HCT116 (cell line): ENCODE results near the gene ZFR2. TPM values are rescaled to one million over a fixed set of nuclear protein-coding genes. Genes with fewer than 3 reads are reported as not detected.

Experiments used
- ATAC-seq: fragments of 200-7000 bp; cut with Tn5 transposase; 2 replicates; pipeline ENCODE4 v1.9.1; 2020; ENCODE audit warnings: mild to moderate bottlenecking, moderate library complexity
- BruUV-seq: library from RNA; stranded (reverse); fragments of 400-500 nt; replicated peaks from 2 replicates; lab custom pipeline; 2021; lab: Mats Ljungman, UMichigan
- CTCF ChIA-PET: fragments of 300-600 bp; sonication (Branson Sonifier 250); formaldehyde crosslinking; loops from one replicate; lab custom pipeline; 2021; ENCODE audit warnings: antibody characterized with exemption; lab: Charles Lee
- POLR2A ChIA-PET: fragments of 300-600, 350-600 bp; sonication (Branson Sonifier 250); formaldehyde crosslinking; loops from one replicate; lab custom pipeline; 2021; ENCODE audit warnings: antibody characterized with exemption; lab: Charles Lee
- RAD21 ChIA-PET, 2 experiments: fragments of 300-600 bp; sonication (Branson Sonifier 250); formaldehyde crosslinking; loops; one replicate each; lab custom pipeline; 2023; ENCODE audit warnings: low total read pairs in 2 of 2; ENCODE audit not compliant: uncharacterized antibody in 2 of 2, unreplicated experiment in 2 of 2, low non-redundant PET in 1 of 2; lab: Charles Lee
- DNase-seq: peaks from one replicate; pipeline ENCODE4 v3.0.0-alpha.2; 2010; ENCODE audit warnings: low read depth, low spot score
- H2AFZ ChIP-seq: fragments of 200-600 bp; shearing (Covaris generic), sonication (generic); 2 replicates; pipeline ENCODE4 v1.6.1; 2017; ENCODE audit warnings: low read depth, mixed run types, mixed read lengths, antibody characterized with exemption, low read length; ENCODE audit not compliant: poor library complexity, severe bottlenecking
- H3K27ac ChIP-seq: 2 replicates; pipeline ENCODE4 v1.5.1; 2012; ENCODE audit warnings: low read depth, low read length
- H3K27me3 ChIP-seq: fragments of 200-600 bp; sonication (generic); 2 replicates; pipeline ENCODE4 v1.6.1; 2016; ENCODE audit warnings: mixed run types, low read length, mixed read lengths; ENCODE audit not compliant: insufficient read depth
- H3K36me3 ChIP-seq, 2 experiments: fragments of 200-500 bp in 1 of 2; fragments of 200-600 bp in 1 of 2; sonication (Bioruptor generic) in 1 of 2; sonication (generic) in 1 of 2; 2 replicates each; pipeline versions ENCODE4 v1.5.1 to v1.6.1; 2014 to 2016; ENCODE audit warnings: low read length in 2 of 2, inconsistent platforms in 1 of 2, mixed read lengths in 1 of 2, mixed run types in 1 of 2; ENCODE audit not compliant: insufficient read depth in 2 of 2, control insufficient read depth in 1 of 2
- H3K4me1 ChIP-seq, 2 experiments: fragments of 200-600 bp in 1 of 2; sonication (generic) in 1 of 2; 2 replicates each; pipeline versions ENCODE4 v1.5.1 to v1.6.1; 2012 to 2017; ENCODE audit warnings: low read length in 2 of 2, inconsistent platforms in 1 of 2, mild to moderate bottlenecking in 1 of 2, mixed read lengths in 1 of 2, mixed run types in 1 of 2, moderate library complexity in 1 of 2; ENCODE audit not compliant: insufficient read depth in 2 of 2, control insufficient read depth in 1 of 2
- H3K4me2 ChIP-seq: fragments of 200-600 bp; sonication (generic); 2 replicates; pipeline ENCODE4 v1.6.1; 2017; ENCODE audit warnings: mixed run types, low read length, mixed read lengths
- H3K4me3 ChIP-seq, 2 experiments: fragments of 200-600 bp in 1 of 2; sonication (generic) in 1 of 2; replicated peaks in 1 of 2; 2 replicates each; pipeline ENCODE4 v1.5.1; 2011 to 2016; ENCODE audit warnings: low read length in 2 of 2, control low read depth in 1 of 2, low read depth in 1 of 2, mild to moderate bottlenecking in 1 of 2, mixed read lengths in 1 of 2, mixed run types in 1 of 2
- H3K79me2 ChIP-seq: fragments of 200-600 bp; sonication (generic); 2 replicates; pipeline ENCODE4 v1.6.1; 2017; ENCODE audit warnings: mild to moderate bottlenecking, mixed run types, low read length, moderate library complexity, mixed read lengths; ENCODE audit not compliant: insufficient read depth
- H3K9ac ChIP-seq: fragments of 200-600 bp; sonication (generic); 2 replicates; pipeline ENCODE4 v1.6.1; 2016; ENCODE audit warnings: low read length, mixed read lengths
- H3K9me2 ChIP-seq: fragments of 200-600 bp; sonication (generic), shearing (Covaris generic); 2 replicates; pipeline ENCODE4 v1.6.1; 2017; ENCODE audit warnings: mixed run types, mild to moderate bottlenecking, moderate library complexity; ENCODE audit not compliant: insufficient read depth
- H3K9me3 ChIP-seq, 2 experiments: fragments of 200-500 bp in 1 of 2; fragments of 200-600 bp in 1 of 2; sonication (Bioruptor generic) in 1 of 2; sonication (generic) in 1 of 2; 2 replicates each; pipeline ENCODE4 v1.6.1; 2014 to 2017; ENCODE audit warnings: low read length in 2 of 2, mixed read lengths in 2 of 2, inconsistent platforms in 1 of 2, low read depth in 1 of 2, mild to moderate bottlenecking in 1 of 2, mixed run types in 1 of 2, moderate library complexity in 1 of 2; ENCODE audit not compliant: control insufficient read depth in 1 of 2, insufficient read depth in 1 of 2
- H4K20me1 ChIP-seq: fragments of 200-600 bp; sonication (generic), shearing (Covaris generic); 2 replicates; pipeline ENCODE4 v1.6.1; 2017; ENCODE audit warnings: mixed run types, mild to moderate bottlenecking, moderate library complexity; ENCODE audit not compliant: insufficient read depth
- FOSL1 ChIP-seq: IDR thresholded peaks from 2 replicates; pipeline ENCODE4 v1.6.1; 2012; ENCODE audit warnings: low read depth
- POLR2A ChIP-seq: IDR thresholded peaks from 2 replicates; pipeline ENCODE4 v1.7.0; 2011; ENCODE audit warnings: borderline replicate concordance; ENCODE audit not compliant: insufficient read depth, insufficient read length; ENCODE audit errors: extremely low read depth
- POLR2AphosphoS5 ChIP-seq: IDR thresholded peaks from 2 replicates; pipeline ENCODE4 v1.6.1; 2011; ENCODE audit warnings: mild to moderate bottlenecking, low read depth, low read length, moderate library complexity
- TCF7L2 ChIP-seq: IDR thresholded peaks from 2 replicates; pipeline ENCODE4 v1.7.0; 2011; ENCODE audit warnings: borderline replicate concordance, inconsistent platforms; ENCODE audit not compliant: insufficient read depth, insufficient read length; ENCODE audit errors: extremely low read depth
- YY1 ChIP-seq: IDR thresholded peaks from 2 replicates; pipeline ENCODE4 v1.6.1; 2011; ENCODE audit warnings: low read length, low read depth, moderate library complexity, mild to moderate bottlenecking; ENCODE audit not compliant: insufficient replicate concordance; ENCODE audit errors: extremely low read depth
- intact Hi-C: fragments of 100-400 bp; cut with micrococcal nuclease; formaldehyde crosslinking; loops from 2 replicates; pipeline ENCODE4 v1.10.0; 2022
- total RNA-seq: library from RNA; stranded (reverse); gene quantifications from one replicate; pipeline ENCODE4 v1.2.1, GENCODE V29; 2021; ENCODE audit not compliant: unreplicated experiment

The ZFR2 gene
- total RNA-seq, 1 experiment from 2014 or later: 0.34 TPM

DNA sequence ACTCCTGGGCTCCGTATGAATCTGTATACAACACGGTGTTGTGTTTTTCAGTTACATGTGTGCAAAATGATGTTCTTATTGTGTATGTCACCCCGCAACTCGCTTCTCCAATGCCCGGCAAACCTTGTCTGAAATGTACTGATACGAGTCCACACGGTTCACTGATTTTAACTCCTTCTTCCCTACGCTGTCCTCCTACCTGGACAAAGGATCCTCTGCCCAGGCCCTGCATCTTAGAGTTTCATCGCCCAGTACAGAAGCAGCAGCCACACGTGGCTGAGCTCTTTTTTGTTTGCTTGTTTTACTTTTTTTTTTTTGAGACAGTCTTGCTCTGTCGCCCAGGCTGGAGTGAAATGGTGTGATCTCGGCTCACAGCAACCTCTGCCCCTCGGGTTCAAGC is 28.9 kb downstream of the ZFR2 start:
- no peaks in the 10 kb centered on the region for H3K36me3 ChIP-seq
- ATAC-seq: no peak
- peaks cover 0 to 6% of the 10 kb centered on the region in 2 experiments; a peak in 1 of 4 replicates for H3K4me1 ChIP-seq
- BruUV-seq: no TSS peak
- TF ChIP-seq FOSL1 (no peak), TCF7L2 (no peak), POLR2AphosphoS5 (no peak)
- TF ChIP-seq, all 23 proteins: peak for 0
- Histone ChIP-seq H2AFZ (no peak overlapping the region), H3K4me3 (no peak overlapping the region), H3K27ac (no peak overlapping the region), H3K9me3 (peaks cover 0 to 10% of the 10 kb centered on the region in 2 experiments; a peak in 1 of 4 replicates), H3K4me2 (no peak overlapping the region), H4K20me1 (no peaks in the 10 kb centered on the region), H3K9ac (no peak overlapping the region), H3K9me2 (no peaks in the 10 kb centered on the region), H3K79me2 (no peaks in the 10 kb centered on the region), H3K27me3 (no peaks in the 10 kb centered on the region)
- intact Hi-C loops: no loop called here
- ChIA-PET POLR2A (interaction anchor here (0.6 kb wide), 1 partner anchor 869 kb away, joined by 3 read pairs; no protein-coding TSS in a partner anchor), CTCF (interaction anchor here (1.0 to 2.2 kb wide), 2 partner anchors 9 to 17 kb away, joined by 3 to 11 read pairs; no protein-coding TSS in a partner anchor), RAD21 (interaction anchor here in 1 of 2 experiments (0.5 kb wide), 1 partner anchor 784 kb away, joined by 3 read pairs; no protein-coding TSS in a partner anchor)
- no peak for DNase-seq

DNA sequence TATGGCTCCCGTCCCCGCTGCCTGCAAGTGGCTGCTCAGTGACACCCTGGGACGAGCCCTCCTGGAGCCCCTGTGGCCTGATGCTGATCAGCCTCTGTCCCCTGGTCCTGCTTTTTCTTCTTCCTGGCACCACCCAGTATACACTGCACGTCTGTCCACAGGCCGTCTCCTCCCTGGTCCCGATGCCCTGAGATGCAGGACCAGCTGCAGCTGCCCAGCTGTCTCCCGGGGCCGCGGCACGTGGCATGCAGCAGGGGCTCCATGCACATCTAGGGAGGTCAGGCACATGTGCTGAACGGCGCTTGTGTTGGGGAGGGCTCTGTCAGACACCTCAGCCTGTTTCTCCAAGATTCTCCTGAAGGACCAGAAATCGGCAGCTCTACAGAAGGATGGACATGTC is 30.2 kb downstream of the ZFR2 start:
- Histone ChIP-seq H3K9ac (no peak overlapping the region), H3K79me2 (no peaks in the 10 kb centered on the region), H3K9me2 (no peaks in the 10 kb centered on the region), H3K27ac (no peak overlapping the region), H3K9me3 (peaks cover 0 to 10% of the 10 kb centered on the region in 2 experiments; a peak in 1 of 4 replicates), H4K20me1 (no peaks in the 10 kb centered on the region), H3K4me2 (no peak overlapping the region), H3K36me3 (no peaks in the 10 kb centered on the region), H2AFZ (no peak overlapping the region), H3K27me3 (no peaks in the 10 kb centered on the region), H3K4me3 (no peak overlapping the region), H3K4me1 (peaks cover 0 to 6% of the 10 kb centered on the region in 2 experiments; a peak in 1 of 4 replicates)
- ChIA-PET CTCF (no interaction called here), POLR2A (no interaction called here), RAD21 (no interaction called here)
- DNase-seq (no peak), ATAC-seq (no peak)
- TF ChIP-seq POLR2A (no peak), YY1 (no peak), POLR2AphosphoS5 (no peak), FOSL1 (no peak)
- intact Hi-C loops: no loop called here
- no TSS peak for BruUV-seq
